HG03565 (cell line): ENCODE data around the gene ACSS1.
"Not testable (repeated sequence)": the region's sequence is repeated elsewhere in the genome, so short reads cannot be mapped to it uniquely, and the experiment has no call there.

Source experiments
- ATAC-seq: cut with Tn5 transposase; IDR thresholded peaks from one replicate; pipeline ENCODE4 v1.9.1; 2021; ENCODE audit warnings: mild to moderate bottlenecking, moderate library complexity; ENCODE audit not compliant: unreplicated experiment

The ACSS1 gene

DNA sequence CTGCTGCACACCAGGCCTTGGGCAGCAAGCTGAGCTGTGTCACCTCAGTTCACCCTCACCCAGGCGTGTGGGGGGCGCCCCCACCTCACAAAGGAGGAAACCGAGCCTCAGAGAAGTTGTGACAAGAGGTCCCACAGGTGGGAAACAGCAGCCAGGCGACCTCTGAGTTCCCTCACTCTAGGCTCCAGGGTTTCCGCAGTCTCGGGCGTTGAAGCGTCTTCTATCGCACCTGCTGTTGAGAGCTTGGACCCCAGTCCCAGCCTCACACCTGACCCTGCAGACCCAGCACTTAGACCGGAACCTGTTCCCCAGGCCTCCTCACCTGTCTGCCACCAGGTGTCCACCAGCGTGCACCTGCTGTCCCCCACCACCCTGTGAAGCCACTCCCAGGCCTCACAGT, 43.1 kb downstream of the ACSS1 start:
- ATAC-seq, result no peak

DNA sequence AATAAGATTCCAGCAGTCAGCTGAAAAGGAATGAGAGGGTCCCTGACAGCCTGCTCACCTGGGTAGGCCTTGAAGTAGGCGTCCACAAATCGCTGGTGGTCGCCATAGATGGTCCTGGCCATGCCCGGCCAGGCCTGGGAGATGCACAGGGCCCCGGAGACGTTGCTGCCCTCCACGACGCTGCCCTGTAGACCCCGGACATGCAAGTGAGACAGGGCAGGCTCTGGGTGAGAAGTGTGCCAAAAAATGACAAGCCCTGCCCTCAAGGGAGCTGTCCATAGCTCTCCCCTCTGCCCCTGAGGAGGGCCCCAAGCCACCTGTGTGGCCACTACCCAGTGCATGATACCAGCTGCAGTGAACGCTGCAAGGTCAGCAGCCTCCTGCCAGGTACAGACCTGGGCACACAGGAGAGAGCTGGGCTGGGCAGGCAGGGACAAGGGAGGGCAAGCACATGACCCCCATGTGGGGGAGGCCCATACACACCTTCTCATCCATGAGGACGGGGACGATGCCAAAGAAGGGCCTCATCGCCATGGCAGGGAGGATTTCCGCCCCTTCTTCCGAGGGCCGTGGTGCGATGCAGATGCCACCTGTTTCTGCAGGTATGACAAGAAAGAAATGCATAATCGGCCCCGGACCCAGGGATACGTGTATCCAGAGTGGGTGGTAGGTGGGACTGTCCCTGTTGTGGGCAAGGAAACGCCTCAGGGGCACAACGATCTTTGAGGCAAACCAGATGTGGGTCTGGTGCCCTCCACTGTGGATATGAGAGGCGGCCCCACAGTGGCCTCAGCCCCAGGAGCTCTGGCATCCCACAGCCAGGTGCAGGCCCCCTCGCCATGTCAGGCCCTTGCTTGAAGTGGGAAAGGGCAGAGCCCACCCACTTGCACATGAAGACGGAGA, 44.2 kb downstream of the ACSS1 start:
- no peak for ATAC-seq

DNA sequence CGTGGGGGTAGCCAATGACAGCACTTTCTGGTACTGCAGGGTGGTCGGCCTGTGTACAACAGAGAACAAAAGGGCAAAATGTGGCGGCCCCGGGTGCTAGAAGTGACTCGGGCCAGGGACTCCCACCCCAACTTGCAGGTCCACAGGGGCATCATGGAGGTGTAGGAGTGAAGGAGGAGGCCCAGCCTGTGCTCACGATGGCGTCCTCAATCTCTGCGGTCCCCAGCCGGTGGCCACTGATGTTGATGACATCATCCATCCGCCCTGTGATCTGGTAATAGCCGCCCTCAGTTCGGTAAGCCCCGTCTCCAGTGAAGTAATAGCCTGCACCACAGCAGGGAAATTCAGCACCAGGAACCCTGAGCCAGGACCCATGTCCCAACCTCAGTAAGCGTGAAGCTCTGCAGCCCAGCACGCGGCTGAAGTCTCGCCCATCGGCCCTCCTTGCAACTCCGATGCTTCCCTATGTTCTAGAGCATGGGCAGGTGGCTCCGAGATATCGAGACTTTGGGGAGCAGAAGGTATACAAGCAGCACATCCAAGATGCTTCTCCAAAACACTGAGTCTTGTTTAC, 45.2 kb downstream of the ACSS1 start:
- ATAC-seq, result no peak

GRCh38 chr20:25011831-25012241, 46.1 kb downstream of the ACSS1 start:
- ATAC-seq, result no peak

- no peak for ATAC-seq
These were observed 46.7 kb downstream of the ACSS1 start for GRCh38 chr20:25011261-25011660.

DNA sequence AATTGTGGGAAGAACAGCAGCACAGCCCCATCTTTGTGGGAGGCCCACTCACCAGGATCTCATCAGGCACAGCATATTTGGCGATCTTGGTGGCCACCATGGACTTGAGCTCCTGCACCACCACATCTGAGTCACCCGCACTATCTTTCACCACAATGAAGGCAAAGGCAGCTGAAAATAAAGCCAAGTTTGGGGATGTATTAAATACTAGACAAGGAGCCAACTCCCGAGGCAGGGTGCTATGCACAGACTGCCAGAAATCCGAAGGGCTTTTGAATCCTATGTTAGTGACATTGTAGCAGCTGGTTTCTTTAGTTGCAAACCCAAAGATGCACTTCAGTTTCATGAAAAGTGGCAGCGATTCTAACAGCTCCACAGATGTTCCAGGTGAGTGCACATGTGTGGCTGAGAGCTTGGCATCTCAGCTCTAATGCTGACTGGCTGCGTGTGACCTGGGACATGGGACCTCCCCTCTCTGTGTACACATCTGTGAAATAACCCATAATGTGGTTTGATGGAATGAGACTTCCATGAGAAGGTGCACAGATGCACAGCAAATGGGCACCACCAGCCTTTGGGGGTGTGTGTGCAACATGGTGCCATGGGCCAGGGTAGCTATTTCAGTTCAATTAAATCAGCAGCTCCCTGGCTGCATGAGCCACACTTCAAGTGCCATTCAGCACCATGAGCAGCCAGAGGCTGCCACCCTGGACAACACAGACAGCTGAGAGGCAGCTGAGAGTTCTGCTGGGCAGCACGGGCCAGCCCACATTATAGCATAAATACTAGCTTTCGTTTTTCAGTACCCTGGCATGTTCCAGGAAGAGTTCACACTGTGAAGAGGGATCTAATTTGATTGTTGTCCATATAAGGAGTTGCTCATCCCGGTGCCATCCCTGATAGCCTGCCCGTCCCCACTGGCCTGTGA, 48.5 kb downstream of the ACSS1 start:
- no peak for ATAC-seq

GRCh38 chr20:25008388-25009217, 49.3 kb downstream of the ACSS1 start:
- ATAC-seq, result no peak

DNA sequence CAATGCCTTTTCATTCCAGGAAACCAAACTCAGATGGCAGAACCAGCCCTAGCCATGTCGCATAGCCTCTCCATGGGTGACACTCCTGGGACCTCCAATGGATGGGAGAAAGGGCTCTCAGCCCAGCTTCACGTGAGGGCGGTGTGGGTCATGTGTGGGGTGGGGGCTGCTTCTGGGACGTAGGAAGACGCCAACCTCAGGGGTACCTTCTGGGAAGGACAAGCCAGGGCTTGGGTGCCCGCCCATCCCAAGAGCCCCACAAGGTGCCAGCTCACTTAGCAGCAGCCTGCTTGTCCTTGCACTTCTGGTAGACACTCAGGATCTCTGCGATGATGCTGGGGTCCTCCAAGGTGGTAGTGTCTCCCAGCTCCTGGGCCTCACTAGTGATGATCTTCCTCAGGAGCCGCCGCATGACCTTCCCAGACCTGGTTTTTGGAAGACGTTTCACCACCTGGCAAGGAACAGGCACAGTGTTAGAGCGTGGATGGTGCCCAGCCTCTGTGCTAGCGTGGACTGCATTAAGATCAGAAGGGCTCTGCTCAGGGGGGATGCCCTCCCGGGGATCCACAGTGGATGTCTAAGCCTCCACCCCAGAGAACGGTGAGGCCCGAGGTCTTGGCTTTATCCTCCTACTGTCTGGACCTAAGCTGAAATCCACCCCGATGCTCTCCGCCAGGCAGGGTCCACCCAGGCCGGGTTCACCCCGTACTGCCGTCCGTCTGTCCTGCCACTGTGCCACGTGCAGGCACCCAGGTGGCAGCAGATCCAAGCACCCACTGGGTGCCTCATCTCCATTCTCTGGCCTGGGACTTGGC, 50.2 kb downstream of the ACSS1 start:
- ATAC-seq, result no peak

DNA sequence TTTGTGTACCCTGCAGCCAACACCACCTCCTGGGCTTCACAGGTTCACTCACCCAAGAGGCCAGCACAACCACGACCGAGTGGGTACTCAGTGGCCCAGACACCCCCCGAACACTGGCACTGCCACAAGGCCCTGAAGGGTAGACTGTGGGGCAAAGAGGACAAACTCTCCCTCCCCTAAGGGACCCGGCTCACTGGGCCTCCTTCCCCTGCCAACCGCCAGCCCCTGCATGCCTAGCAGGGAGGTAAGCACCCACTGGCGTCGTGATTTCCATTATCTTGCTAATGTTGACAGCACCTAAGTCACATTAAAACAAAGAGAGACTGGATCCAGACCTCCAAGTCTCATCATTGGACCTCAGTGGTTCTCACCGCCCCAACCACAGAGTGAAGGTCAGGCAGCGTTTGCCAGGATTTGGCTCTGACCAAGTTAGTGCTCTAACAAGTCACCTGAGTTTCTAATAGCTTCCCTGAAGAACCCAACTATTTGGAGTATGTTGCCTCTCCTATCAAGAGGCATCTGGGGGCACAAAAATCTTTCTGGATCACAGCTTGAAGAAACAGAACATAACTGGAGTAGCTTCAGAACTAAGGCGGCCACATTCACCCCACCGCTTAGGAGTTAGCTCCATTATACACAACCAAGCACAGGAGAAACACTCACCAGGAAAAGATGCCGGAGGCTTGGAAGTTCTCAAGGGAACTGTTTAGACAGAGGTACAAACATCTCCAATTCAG, 51.3 kb downstream of the ACSS1 start:
- ATAC-seq, result no peak

- ATAC-seq, result no peak
These were observed 52.3 kb downstream of the ACSS1 start for GRCh38 chr20:25005661-25006060.

- no peak for ATAC-seq
These were observed 52.7 kb downstream of the ACSS1 start for GRCh38 chr20:25005220-25005619.

- no peak for ATAC-seq
These were observed 54.9 kb downstream of the ACSS1 start for GRCh38 chr20:25003002-25003401.

GRCh38 chr20:25001323-25001722, 56.6 kb downstream of the ACSS1 start:
- ATAC-seq, result not testable (repeated sequence)

GRCh38 chr20:25000268-25000801, 57.6 kb downstream of the ACSS1 start:
- no peak for ATAC-seq

GRCh38 chr20:24999568-24999967, 58.4 kb downstream of the ACSS1 start:
- no peak for ATAC-seq

GRCh38 chr20:24998631-24999445, 59.1 kb downstream of the ACSS1 start:
- ATAC-seq, result no peak

GRCh38 chr20:24998121-24998520, 59.8 kb downstream of the ACSS1 start:
- no peak for ATAC-seq
